Upper lobe of left lung (tissue), 6 donors: ENCODE data around the gene DAPK1. TPM values are rescaled to one million over a fixed set of nuclear protein-coding genes. Genes with fewer than 3 reads are reported as not detected.

Experiments used
- ATAC-seq, 2 donors: fragments of 200-7000 bp; cut with Tn5 transposase; one replicate each; pipeline ENCODE4 v1.9.1; 2022; ENCODE audit warnings: mild to moderate bottlenecking in 2 of 2, moderate library complexity in 2 of 2; ENCODE audit not compliant: low FRiP score in 2 of 2
- DNase-seq, 2 donors: peaks; one replicate each; pipeline ENCODE4 v3.0.0-alpha.2; 2019 to 2020
- H3K27ac ChIP-seq, 4 donors: fragments of 200-600 bp; sonication (generic); one replicate each; pipeline ENCODE4 v1.5.1; 2016 to 2019
- H3K27me3 ChIP-seq, 4 donors: fragments of 200-600 bp; sonication (generic); one replicate each; pipeline ENCODE4 v1.5.1; 2017 to 2019
- H3K36me3 ChIP-seq, 4 donors: fragments of 200-600 bp; sonication (generic); one replicate each; pipeline ENCODE4 v1.5.1; 2016 to 2019
- H3K4me1 ChIP-seq, 4 donors: fragments of 200-600 bp; sonication (generic); one replicate each; pipeline ENCODE4 v1.5.1; 2018 to 2019
- H3K4me3 ChIP-seq, 4 donors: fragments of 200-600 bp; sonication (generic); one replicate each; pipeline ENCODE4 v1.5.1; 2017 to 2019; ENCODE audit warnings: mild to moderate bottlenecking in 2 of 4, moderate library complexity in 1 of 4
- H3K9me3 ChIP-seq, 4 donors: fragments of 200-600 bp; sonication (generic); one replicate each; pipeline ENCODE4 v1.5.1; 2018 to 2019
- EP300 ChIP-seq, 4 donors: sonication (generic); formaldehyde crosslinking; IDR thresholded peaks; one replicate each; pipeline ENCODE4 v1.5.1; 2017; ENCODE audit warnings: antibody characterized with exemption in 4 of 4, control low read depth in 2 of 4
- POLR2A ChIP-seq, 4 donors: fragments of 450-650 bp; IDR thresholded peaks; one replicate each; pipeline ENCODE4 v1.5.1; 2016 to 2017; ENCODE audit warnings: antibody characterized with exemption in 4 of 4, mild to moderate bottlenecking in 2 of 4
- POLR2AphosphoS5 ChIP-seq, 2 donors: sonication (generic); formaldehyde crosslinking; IDR thresholded peaks; one replicate each; pipeline ENCODE4 v1.5.1; 2017; ENCODE audit warnings: antibody characterized with exemption in 2 of 2
- WGBS, 2 donors: methylation state at CpG; one replicate each; pipeline ENCODE4 v1.1.5; 2017 to 2018; 5-methylcytosine and 5-hydroxymethylcytosine counted together
- total RNA-seq, 6 donors: library from RNA; depleted of rRNA in 4 of 6; stranded (reverse); fragments of >200 nt in 4 of 6; gene quantifications; one replicate each; pipeline versions ENCODE4 v1.1.0 to v1.2.1, GENCODE V29; 2016 to 2021
- TF ChIP-seq, protein P1 (sequence below), 6 experiments: fragments of 450-650 bp in 4 of 6; fragments of 200-600 bp in 2 of 6; sonication (generic) in 2 of 6; IDR thresholded peaks; one replicate each; pipeline ENCODE4 v1.5.1; 2016 to 2019; ENCODE audit warnings: antibody characterized with exemption in 6 of 6
- donor health status: DM: no; HTN: no; CAD: no; lungs with moderate emphysema.
- donor health status: DM: no; HTN: yes; CAD: no; lungs with severe emphysema.

DAPK1 gene
- total RNA-seq, 6 donors from 2014 or later, result 125 to 334 (median 213) TPM

DNA sequence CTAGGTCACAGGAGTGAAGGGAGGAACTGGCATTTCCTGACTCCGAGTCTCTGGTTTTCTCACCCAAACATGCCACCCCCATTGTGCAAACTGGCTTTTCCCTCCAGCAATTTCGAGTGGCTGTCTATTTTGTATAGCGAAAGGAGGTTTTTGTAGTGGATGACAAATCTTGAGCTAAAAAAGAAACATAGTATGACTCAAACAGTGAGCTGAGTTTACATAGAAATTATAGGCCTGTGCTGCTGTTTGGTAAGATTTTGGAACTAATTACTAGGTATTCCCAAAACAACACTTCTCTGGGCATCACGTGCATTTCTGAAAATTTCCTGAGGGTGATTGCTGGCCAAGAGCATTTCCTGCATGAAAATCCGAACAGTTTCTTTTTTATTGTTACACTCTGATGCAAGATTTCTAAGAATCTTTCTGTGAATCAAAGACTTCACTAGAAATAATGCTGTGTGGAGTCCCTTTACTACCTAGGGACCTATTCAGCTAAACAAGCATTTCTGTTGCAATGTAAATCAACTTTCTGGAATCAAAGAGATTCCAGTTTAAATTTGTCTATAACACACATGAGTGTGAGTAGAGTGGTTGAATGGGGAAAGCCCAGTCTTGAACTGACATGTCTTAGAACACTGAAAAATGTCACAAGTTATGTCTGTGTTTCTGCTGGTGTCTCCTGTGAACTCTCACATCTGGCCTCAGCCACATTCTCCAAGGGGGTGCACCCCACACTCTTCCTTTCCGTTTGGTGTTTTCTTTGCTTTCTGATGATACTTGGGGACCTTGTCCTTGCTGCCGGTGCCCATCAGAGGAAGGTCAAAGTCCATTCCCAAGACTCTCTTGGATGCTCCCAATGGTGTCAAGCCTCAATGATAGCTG is 33.3 kb upstream of the DAPK1 start:
- no peak for ATAC-seq
- TF ChIP-seq POLR2AphosphoS5 (IDR thresholded peaks at IDR 0.05) (no peak), EP300 (IDR thresholded peaks at IDR 0.05) (peak in 1 of 4 donors; percentile 28)
- no peaks in the 10 kb centered on the region for H3K9me3 ChIP-seq

DNA sequence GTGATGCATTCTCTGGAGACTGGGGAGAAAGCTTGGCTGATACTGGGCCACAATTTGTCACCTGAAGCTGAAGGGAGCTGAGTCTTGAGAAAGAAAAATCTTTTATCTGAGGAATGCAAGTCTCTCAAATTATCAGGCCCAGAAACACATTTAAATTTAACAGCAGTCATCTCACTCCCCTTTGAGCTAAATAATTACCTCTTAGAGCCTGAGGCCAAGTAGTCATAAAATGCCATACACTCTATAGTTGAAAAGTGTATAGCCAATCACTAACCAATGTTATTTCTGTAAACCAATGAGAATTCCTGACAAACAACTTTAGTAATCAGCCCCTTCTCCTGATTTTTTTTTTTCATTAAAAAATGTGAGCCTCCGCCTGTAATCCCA is 32.7 kb upstream of the DAPK1 start:
- Histone ChIP-seq H3K27ac (no peak overlapping the region), H3K9me3 (no peaks in the 10 kb centered on the region), H3K4me1 (peaks cover 8 to 15% (median 9%) of the 10 kb centered on the region in 4 donors), H3K4me3 (no peak overlapping the region), H3K36me3 (no peaks in the 10 kb centered on the region), H3K27me3 (no peaks in the 10 kb centered on the region)
- DNase-seq, result no peak
- TF ChIP-seq POLR2AphosphoS5 (IDR thresholded peaks at IDR 0.05) (no peak), EP300 (IDR thresholded peaks at IDR 0.05) (no peak), POLR2A (IDR thresholded peaks at IDR 0.05) (no peak)
- TF ChIP-seq, protein P1, sequence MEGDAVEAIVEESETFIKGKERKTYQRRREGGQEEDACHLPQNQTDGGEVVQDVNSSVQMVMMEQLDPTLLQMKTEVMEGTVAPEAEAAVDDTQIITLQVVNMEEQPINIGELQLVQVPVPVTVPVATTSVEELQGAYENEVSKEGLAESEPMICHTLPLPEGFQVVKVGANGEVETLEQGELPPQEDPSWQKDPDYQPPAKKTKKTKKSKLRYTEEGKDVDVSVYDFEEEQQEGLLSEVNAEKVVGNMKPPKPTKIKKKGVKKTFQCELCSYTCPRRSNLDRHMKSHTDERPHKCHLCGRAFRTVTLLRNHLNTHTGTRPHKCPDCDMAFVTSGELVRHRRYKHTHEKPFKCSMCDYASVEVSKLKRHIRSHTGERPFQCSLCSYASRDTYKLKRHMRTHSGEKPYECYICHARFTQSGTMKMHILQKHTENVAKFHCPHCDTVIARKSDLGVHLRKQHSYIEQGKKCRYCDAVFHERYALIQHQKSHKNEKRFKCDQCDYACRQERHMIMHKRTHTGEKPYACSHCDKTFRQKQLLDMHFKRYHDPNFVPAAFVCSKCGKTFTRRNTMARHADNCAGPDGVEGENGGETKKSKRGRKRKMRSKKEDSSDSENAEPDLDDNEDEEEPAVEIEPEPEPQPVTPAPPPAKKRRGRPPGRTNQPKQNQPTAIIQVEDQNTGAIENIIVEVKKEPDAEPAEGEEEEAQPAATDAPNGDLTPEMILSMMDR (IDR thresholded peaks at IDR 0.05), result no peak
- no peak for ATAC-seq
- WGBS, 2 donors, result 100% methylated on average over 1 of the region's 1 CpG

More for the DNA sequence above, 33.3 kb upstream of the DAPK1 start:
- peak in 1 of 2 donors; percentile 26 for DNase-seq
- Histone ChIP-seq H3K36me3 (no peaks in the 10 kb centered on the region), H3K27me3 (no peaks in the 10 kb centered on the region), H3K4me3 (no peak overlapping the region), H3K27ac (peak overlapping the region; percentile 2 to 34 (median 12)), H3K4me1 (peaks cover 8 to 11% (median 9%) of the 10 kb centered on the region in 4 donors)
- 29 to 37% methylated on average over 7 of the region's 7 CpGs for WGBS, 2 donors

DNA sequence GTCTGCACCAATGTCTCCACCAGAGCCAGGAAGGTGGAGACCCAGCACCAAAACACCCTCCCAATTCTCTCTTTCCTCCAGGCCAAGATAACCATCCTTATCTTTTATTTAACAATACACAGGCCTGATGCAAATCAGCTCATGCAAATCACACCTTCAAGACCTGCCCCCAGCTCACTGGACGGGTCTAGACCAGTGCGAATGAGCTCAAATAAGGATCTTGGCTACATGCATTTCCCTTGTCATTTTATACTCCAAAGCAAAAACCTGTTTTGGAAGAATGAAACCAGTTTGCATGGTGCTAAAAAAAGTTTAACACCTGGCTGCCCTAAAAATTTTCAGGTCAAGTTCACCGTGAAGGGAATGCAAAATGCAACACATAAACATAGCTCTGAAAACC is 31.9 kb upstream of the DAPK1 start:
- H3K36me3 ChIP-seq, result no peaks in the 10 kb centered on the region
- no peaks in the 10 kb centered on the region for H3K27me3 ChIP-seq
- no peak overlapping the region for H3K4me3 ChIP-seq
- ATAC-seq (no peak), DNase-seq (no peak)
- no peak overlapping the region for H3K27ac ChIP-seq
- WGBS, 2 donors, result 67 to 88% methylated on average over 3 of the region's 3 CpGs
- peaks cover 8 to 15% (median 9%) of the 10 kb centered on the region in 4 donors for H3K4me1 ChIP-seq
- TF ChIP-seq EP300 (IDR thresholded peaks at IDR 0.05) (no peak), POLR2A (IDR thresholded peaks at IDR 0.05) (no peak), POLR2AphosphoS5 (IDR thresholded peaks at IDR 0.05) (no peak)
- TF ChIP-seq, protein P1 (IDR thresholded peaks at IDR 0.05), result no peak
- no peaks in the 10 kb centered on the region for H3K9me3 ChIP-seq

DNA sequence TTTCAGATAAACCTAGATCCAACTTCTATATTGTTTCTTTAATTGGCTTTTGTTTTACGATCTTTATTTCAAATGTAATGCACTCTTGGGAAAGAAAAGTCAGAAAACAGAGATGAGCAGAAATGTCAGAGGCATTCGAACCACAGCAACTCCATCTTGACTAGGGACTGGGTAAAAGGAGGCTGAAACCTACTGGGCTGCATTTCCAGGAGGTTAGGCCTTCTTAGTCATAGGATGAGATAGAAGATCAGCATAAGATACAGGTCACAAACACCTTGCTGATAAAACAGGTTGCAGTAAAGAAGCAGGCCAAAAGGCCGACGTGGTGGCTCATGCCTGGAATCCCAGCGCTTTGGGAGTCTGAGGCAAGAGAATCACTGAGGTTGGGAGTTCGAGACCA is 30.5 kb upstream of the DAPK1 start:
- peaks cover 8 to 15% (median 9%) of the 10 kb centered on the region in 4 donors for H3K4me1 ChIP-seq
- DNase-seq (no peak), ATAC-seq (no peak)
- TF ChIP-seq EP300 (IDR thresholded peaks at IDR 0.05) (no peak), POLR2AphosphoS5 (IDR thresholded peaks at IDR 0.05) (no peak), POLR2A (IDR thresholded peaks at IDR 0.05) (no peak)
- TF ChIP-seq, protein P1 (IDR thresholded peaks at IDR 0.05), result no peak
- H3K9me3 ChIP-seq, result no peaks in the 10 kb centered on the region
- H3K36me3 ChIP-seq, result no peaks in the 10 kb centered on the region
- no peak overlapping the region for H3K4me3 ChIP-seq
- 97% methylated on average over 6 of the region's 6 CpGs for WGBS, 2 donors
- no peaks in the 10 kb centered on the region for H3K27me3 ChIP-seq
- H3K27ac ChIP-seq, result no peak overlapping the region

DNA sequence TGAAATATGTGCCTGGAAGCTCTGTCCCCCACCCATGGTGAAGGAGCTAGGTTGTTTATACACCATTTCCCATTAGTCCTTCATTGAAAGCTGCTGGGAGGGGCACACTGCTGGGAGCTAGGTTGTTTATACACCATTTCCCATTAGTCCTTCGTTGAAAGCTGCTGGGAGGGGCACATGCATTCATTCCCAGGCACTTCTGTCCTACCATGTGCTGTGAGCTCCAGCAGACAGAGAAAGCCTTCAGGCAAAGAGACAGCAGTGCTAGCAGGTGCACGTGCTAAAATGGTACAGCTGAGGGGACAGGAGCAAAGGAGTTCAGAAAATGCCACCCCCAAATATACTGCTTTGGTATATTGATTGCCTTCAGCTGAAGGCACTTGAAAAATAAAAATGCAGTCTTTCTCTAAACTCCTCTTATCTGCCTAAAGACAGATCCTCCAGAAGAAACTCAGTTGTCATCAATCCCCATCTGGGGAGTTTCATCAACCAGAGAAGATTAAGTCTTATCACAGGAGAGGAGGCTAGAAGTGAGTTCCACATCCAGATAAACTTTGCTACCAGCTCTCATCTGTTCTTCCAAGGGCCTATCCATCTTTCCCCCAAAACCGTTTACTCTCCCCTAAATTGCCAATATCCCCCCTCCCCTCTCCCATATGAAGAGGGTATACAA is 27.7 kb upstream of the DAPK1 start:
- DNase-seq (no peak), ATAC-seq (no peak)
- Histone ChIP-seq H3K27me3 (no peaks in the 10 kb centered on the region), H3K9me3 (no peaks in the 10 kb centered on the region), H3K27ac (no peak overlapping the region), H3K36me3 (no peaks in the 10 kb centered on the region), H3K4me1 (peaks cover 0 to 5% (median 0%) of the 10 kb centered on the region in 4 donors), H3K4me3 (no peak overlapping the region)
- WGBS, 2 donors, result 65% methylated on average over 3 of the region's 3 CpGs
- peak in 1 of 4 donors; percentile 3 for TF ChIP-seq EP300 (IDR thresholded peaks at IDR 0.05)
- TF ChIP-seq, protein P1 (IDR thresholded peaks at IDR 0.05), result no peak
